Body of pancreas (tissue), 4 donors: ENCODE data around the gene PDE6B. TPM values are rescaled to one million over a fixed set of nuclear protein-coding genes. Genes with fewer than 3 reads are reported as not detected.
"Not testable (repeated sequence)": the region's sequence is repeated elsewhere in the genome, so short reads cannot be mapped to it uniquely, and the experiment has no call there.

Experiments
- ATAC-seq: fragments of 150-250 bp; one replicate; pipeline ENCODE4 v1.9.1; 2016
- DNase-seq, 4 donors: peaks; one replicate each; pipeline ENCODE4 v3.0.0-alpha.2; 2019
- H3K27ac ChIP-seq, 4 donors: fragments of 200-600 bp; sonication (generic); 1 replicate in 3 of 4; 2 replicates in 1 of 4; pipeline versions ENCODE4 v1.5.1 to v1.6.1; 2016 to 2019; ENCODE audit warnings: mild to moderate bottlenecking in 1 of 4, mixed read lengths in 1 of 4, moderate library complexity in 1 of 4
- H3K27me3 ChIP-seq, 2 donors: fragments of 200-600 bp; sonication (generic); one replicate each; pipeline ENCODE4 v1.6.0; 2016; ENCODE audit warnings: mild to moderate bottlenecking in 1 of 2
- H3K36me3 ChIP-seq, 2 donors: fragments of 200-600 bp; sonication (generic); replicated peaks in 1 of 2; 2 replicates each; pipeline ENCODE4 v1.5.1; 2016; ENCODE audit warnings: low read depth in 2 of 2; ENCODE audit not compliant: insufficient read depth in 1 of 2
- H3K4me1 ChIP-seq: fragments of 200-600 bp; sonication (generic); one replicate; pipeline ENCODE4 v1.6.0; 2016
- H3K4me3 ChIP-seq, 2 donors: fragments of 200-600 bp; sonication (generic); 1 replicate in 1 of 2; 2 replicates in 1 of 2; pipeline ENCODE4 v1.5.1; 2016 to 2019
- H3K9me3 ChIP-seq, 3 donors: fragments of 200-600 bp; sonication (generic); 1 replicate in 2 of 3; 2 replicates in 1 of 3; pipeline ENCODE4 v1.5.1; 2016
- CTCF ChIP-seq, 7 experiments: fragments of 450-650 bp in 4 of 7; fragments of 200-600 bp in 3 of 7; sonication (generic) in 3 of 7; IDR thresholded peaks; one replicate each; pipeline ENCODE4 v1.5.1; 2016 to 2019; ENCODE audit warnings: antibody characterized with exemption in 7 of 7
- POLR2A ChIP-seq, 3 donors: fragments of 450-650 bp; IDR thresholded peaks; one replicate each; pipeline ENCODE4 v1.6.1; 2016; ENCODE audit warnings: antibody characterized with exemption in 3 of 3, mild to moderate bottlenecking in 2 of 3
- WGBS, 2 donors: methylation state at CpG; one replicate each; pipeline ENCODE4 v1.1.5; 2017; 5-methylcytosine and 5-hydroxymethylcytosine counted together
- intact Hi-C: fragments of 100-400 bp; cut with DNase I; formaldehyde crosslinking; loops from one replicate; pipeline ENCODE4 v1.15.1; 2023
- total RNA-seq, 2 donors: library from RNA; depleted of rRNA; stranded (reverse); fragments of >200 nt; gene quantifications; one replicate each; pipeline ENCODE4 v1.1.0, GENCODE V29; 2016

Gene PDE6B
- total RNA-seq, 2 donors from 2014 or later: 0.26 TPM; not detected in 1

- H3K9me3 ChIP-seq: no peaks in the 10 kb centered on the region
- H3K36me3 ChIP-seq: no peaks in the 10 kb centered on the region
- WGBS, 2 donors: 67 to 69% methylated on average over 22 of the region's 23 CpGs
- TF ChIP-seq CTCF (IDR thresholded peaks at IDR 0.05) (no peak), POLR2A (IDR thresholded peaks at IDR 0.05) (no peak)
- no peak for DNase-seq
- H3K4me3 ChIP-seq: no peak overlapping the region
- no peaks in the 10 kb centered on the region for H3K4me1 ChIP-seq
- intact Hi-C loops: no loop called here
- H3K27me3 ChIP-seq: no peaks in the 10 kb centered on the region
- no peak for ATAC-seq
- no peak overlapping the region for H3K27ac ChIP-seq
Observed at GRCh38 chr4:634599-634985, 9.2 kb downstream of the PDE6B start.

GRCh38 chr4:635066-635835, 9.9 kb downstream of the PDE6B start:
- ATAC-seq, intact Hi-C loops, H3K27me3 ChIP-seq, H3K27ac ChIP-seq, H3K9me3 ChIP-seq, DNase-seq, H3K36me3 ChIP-seq, H3K4me3 ChIP-seq, H3K4me1 ChIP-seq: not testable (repeated sequence)
- WGBS, 2 donors: 75 to 81% methylated on average over 37 to 46 of the region's 46 CpGs

- no peaks in the 10 kb centered on the region for H3K36me3 ChIP-seq
- no peaks in the 10 kb centered on the region for H3K27me3 ChIP-seq
- DNase-seq (no peak), ATAC-seq (no peak)
- TF ChIP-seq CTCF (IDR thresholded peaks at IDR 0.05): no peak
- TF ChIP-seq POLR2A (IDR thresholded peaks at IDR 0.05): no peak
- WGBS, 2 donors: 63 to 68% methylated on average over 20 to 22 of the region's 22 CpGs
- H3K9me3 ChIP-seq: no peaks in the 10 kb centered on the region
- H3K4me1 ChIP-seq: no peaks in the 10 kb centered on the region
- H3K4me3 ChIP-seq: no peak overlapping the region
- intact Hi-C loops: no loop called here
- no peak overlapping the region for H3K27ac ChIP-seq
Observed at GRCh38 chr4:635851-636627, 10.7 kb downstream of the PDE6B start.

- Histone ChIP-seq H3K36me3 (no peaks in the 10 kb centered on the region), H3K4me3 (no peak overlapping the region), H3K27me3 (no peaks in the 10 kb centered on the region), H3K9me3 (no peaks in the 10 kb centered on the region), H3K4me1 (no peaks in the 10 kb centered on the region), H3K27ac (no peak overlapping the region)
- TF ChIP-seq POLR2A (IDR thresholded peaks at IDR 0.05) (no peak), CTCF (IDR thresholded peaks at IDR 0.05) (no peak)
- intact Hi-C loops: no loop called here
- ATAC-seq: no peak
- DNase-seq: no peak
- 25 to 46% methylated on average over 5 to 13 of the region's 13 CpGs for WGBS, 2 donors
Observed at GRCh38 chr4:636628-637159, 11.3 kb downstream of the PDE6B start.

GRCh38 chr4:637536-638280, 12.3 kb downstream of the PDE6B start:
- Histone ChIP-seq H3K4me1 (no peaks in the 10 kb centered on the region), H3K27ac (no peak overlapping the region), H3K27me3 (no peaks in the 10 kb centered on the region), H3K9me3 (no peaks in the 10 kb centered on the region), H3K4me3 (no peak overlapping the region), H3K36me3 (no peaks in the 10 kb centered on the region)
- TF ChIP-seq CTCF (IDR thresholded peaks at IDR 0.05) (no peak), POLR2A (IDR thresholded peaks at IDR 0.05) (no peak)
- intact Hi-C loops: no loop called here
- no peak for ATAC-seq
- no peak for DNase-seq
- WGBS, 2 donors: 46 to 59% methylated on average over 13 to 32 of the region's 32 CpGs

- 79% methylated on average over 6 of the region's 6 CpGs for WGBS, 2 donors
- ATAC-seq, H3K4me3 ChIP-seq, intact Hi-C loops, H3K27ac ChIP-seq, H3K9me3 ChIP-seq, DNase-seq, H3K27me3 ChIP-seq, H3K4me1 ChIP-seq, H3K36me3 ChIP-seq: not testable (repeated sequence)
Observed at GRCh38 chr4:642366-642765, 17.0 kb downstream of the PDE6B start.
